ENCODE measurements around the gene IFT122. TPM values are rescaled to one million over a fixed set of nuclear protein-coding genes. Genes with fewer than 3 reads are reported as not detected.

IFT122 gene
- total and polyA plus RNA-seq, 5 donors from 2014 or later: 2.5 to 19.3 (median 4.6) TPM

- no peak overlapping the region for H3K27ac ChIP-seq (ENCODE audit: insufficient read depth, low read length, poor library complexity, severe bottlenecking)
Measured at GRCh38 chr3:129525341-129525968, 85.4 kb downstream of the IFT122 start.

GRCh38 chr3:129526121-129526900 is 86.3 kb downstream of the IFT122 start:
- Mint-ChIP-seq H3K27ac (peak overlapping the region in 1 of 3 donors; percentile 42), H3K4me1 (no peaks in the 10 kb centered on the region), H3K9me3 (no peaks in the 10 kb centered on the region), H3K36me3 (no peaks in the 10 kb centered on the region), H3K27me3 (no peaks in the 10 kb centered on the region), H3K4me3 (peak overlapping the region in 1 of 4 donors; percentile 48)
- no peaks in the 10 kb centered on the region for H3K27me3 ChIP-seq (ENCODE audit: control insufficient read depth, insufficient read depth, low read length)
- H3K4me1 ChIP-seq (ENCODE audit: control insufficient read depth, insufficient read depth, low read length, poor library complexity, severe bottlenecking): no peaks in the 10 kb centered on the region
- H3K9me3 ChIP-seq (ENCODE audit: control insufficient read depth in 2 of 2, low read length in 2 of 2): no peaks in the 10 kb centered on the region
- H3K4me3 ChIP-seq (ENCODE audit: low read depth, low read length): no peak overlapping the region
- ATAC-seq (ENCODE audit: low read depth in 2 of 2): peak; percentile 49 to 60
- no peaks in the 10 kb centered on the region for H3K36me3 ChIP-seq (ENCODE audit: control insufficient read depth, insufficient read depth, low read length)
- H3K27ac ChIP-seq (ENCODE audit: insufficient read depth, low read length, poor library complexity, severe bottlenecking): no peak overlapping the region
- no peak for DNase-seq

More at GRCh38 chr3:129525341-129525968, 85.4 kb downstream of the IFT122 start:
- H3K9me3 Mint-ChIP-seq: no peaks in the 10 kb centered on the region
- H3K36me3 Mint-ChIP-seq: no peaks in the 10 kb centered on the region
- no peaks in the 10 kb centered on the region for H3K27me3 ChIP-seq (ENCODE audit: control insufficient read depth, insufficient read depth, low read length)
- DNase-seq (no peak), ATAC-seq (ENCODE audit: low read depth in 2 of 2) (peak in 1 of 2 donors; percentile 43)
- peak overlapping the region in 1 of 3 donors; percentile 42 for H3K27ac Mint-ChIP-seq
- no peaks in the 10 kb centered on the region for H3K9me3 ChIP-seq (ENCODE audit: control insufficient read depth in 2 of 2, low read length in 2 of 2)
- no peak overlapping the region for H3K4me3 Mint-ChIP-seq
- H3K4me1 ChIP-seq (ENCODE audit: control insufficient read depth, insufficient read depth, low read length, poor library complexity, severe bottlenecking): no peaks in the 10 kb centered on the region
- no peaks in the 10 kb centered on the region for H3K4me1 Mint-ChIP-seq
- H3K4me3 ChIP-seq (ENCODE audit: low read depth, low read length): no peak overlapping the region
- H3K36me3 ChIP-seq (ENCODE audit: control insufficient read depth, insufficient read depth, low read length): no peaks in the 10 kb centered on the region
- no peaks in the 10 kb centered on the region for H3K27me3 Mint-ChIP-seq

DNA sequence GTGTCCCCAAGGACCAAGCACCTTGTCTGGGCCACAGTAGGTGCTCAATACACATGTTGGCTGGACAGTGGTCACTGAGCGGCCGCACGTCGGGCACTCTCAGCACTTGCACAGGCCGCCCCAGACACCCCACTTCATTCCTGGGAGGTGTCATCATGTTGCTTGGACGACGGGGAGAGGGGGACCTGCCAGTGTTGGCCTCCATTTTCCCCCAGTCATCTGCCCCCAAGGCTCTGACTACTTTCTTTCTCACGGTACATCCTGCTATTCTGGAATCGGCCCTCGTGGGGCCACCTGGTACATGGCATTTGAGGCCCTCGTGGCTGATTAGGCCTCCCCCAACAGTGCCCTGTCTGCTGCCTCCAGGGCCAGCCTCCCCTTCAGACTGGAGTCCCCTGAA is 87.2 kb downstream of the IFT122 start:
- Mint-ChIP-seq H3K27ac (peak overlapping the region in 1 of 3 donors; percentile 69), H3K27me3 (no peaks in the 10 kb centered on the region)

DNA sequence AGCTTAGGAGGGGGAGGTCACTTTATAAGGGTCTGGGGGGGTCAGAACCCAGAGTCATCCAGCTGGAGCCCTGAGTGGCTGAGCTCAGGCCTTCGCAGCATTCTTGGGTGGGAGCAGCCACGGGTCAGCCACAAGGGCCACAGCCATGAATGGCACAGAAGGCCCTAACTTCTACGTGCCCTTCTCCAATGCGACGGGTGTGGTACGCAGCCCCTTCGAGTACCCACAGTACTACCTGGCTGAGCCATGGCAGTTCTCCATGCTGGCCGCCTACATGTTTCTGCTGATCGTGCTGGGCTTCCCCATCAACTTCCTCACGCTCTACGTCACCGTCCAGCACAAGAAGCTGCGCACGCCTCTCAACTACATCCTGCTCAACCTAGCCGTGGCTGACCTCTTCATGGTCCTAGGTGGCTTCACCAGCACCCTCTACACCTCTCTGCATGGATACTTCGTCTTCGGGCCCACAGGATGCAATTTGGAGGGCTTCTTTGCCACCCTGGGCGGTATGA is 88.6 kb downstream of the IFT122 start, which contains the start of gene RHO:
Gene RHO, plus strand, starts transcription at position 51 of the 512 bp plus-strand sequence. Its CDS starts 95 bp downstream, at position 146.
- Histone ChIP-seq H3K4me3 (ENCODE audit: low read depth, low read length) (no peak within 1 kb of the TSS), H3K27me3 (ENCODE audit: control insufficient read depth, insufficient read depth, low read length) (no peaks in the 10 kb centered on the region), H3K9me3 (ENCODE audit: control insufficient read depth in 2 of 2, low read length in 2 of 2) (no peaks in the 10 kb centered on the region), H3K4me1 (ENCODE audit: control insufficient read depth, insufficient read depth, low read length, poor library complexity, severe bottlenecking) (no peaks in the 10 kb centered on the region), H3K36me3 (ENCODE audit: control insufficient read depth, insufficient read depth, low read length) (no peaks in the 10 kb centered on the region), H3K27ac (ENCODE audit: insufficient read depth, low read length, poor library complexity, severe bottlenecking) (no peak within 1 kb of the TSS)
- Mint-ChIP-seq H3K27me3 (no peaks in the 10 kb centered on the region), H3K4me3 (no peak within 1 kb of the TSS), H3K36me3 (no peaks in the 10 kb centered on the region), H3K9me3 (no peaks in the 10 kb centered on the region), H3K4me1 (no peaks in the 10 kb centered on the region), H3K27ac (peak within 1 kb of the TSS in 2 of 3 donors; percentile 59 to 69)
- no peak for ATAC-seq (ENCODE audit: low read depth in 2 of 2)
- DNase-seq: no peak

More for the DNA sequence above, 87.2 kb downstream of the IFT122 start:
- no peak for ATAC-seq (ENCODE audit: low read depth in 2 of 2)
- Histone ChIP-seq H3K27ac (ENCODE audit: insufficient read depth, low read length, poor library complexity, severe bottlenecking) (no peak overlapping the region), H3K4me1 (ENCODE audit: control insufficient read depth, insufficient read depth, low read length, poor library complexity, severe bottlenecking) (no peaks in the 10 kb centered on the region), H3K27me3 (ENCODE audit: control insufficient read depth, insufficient read depth, low read length) (no peaks in the 10 kb centered on the region), H3K4me3 (ENCODE audit: low read depth, low read length) (no peak overlapping the region), H3K9me3 (ENCODE audit: control insufficient read depth in 2 of 2, low read length in 2 of 2) (no peaks in the 10 kb centered on the region), H3K36me3 (ENCODE audit: control insufficient read depth, insufficient read depth, low read length) (no peaks in the 10 kb centered on the region)
- no peaks in the 10 kb centered on the region for H3K36me3 Mint-ChIP-seq
- no peak overlapping the region for H3K4me3 Mint-ChIP-seq
- no peak for DNase-seq
- no peaks in the 10 kb centered on the region for H3K4me1 Mint-ChIP-seq
- H3K9me3 Mint-ChIP-seq: no peaks in the 10 kb centered on the region

- H3K9me3 Mint-ChIP-seq: peaks cover 0 to 4% (median 0%) of the 10 kb centered on the region in 7 donors
- ATAC-seq (ENCODE audit: low read depth in 2 of 2): no peak
- H3K36me3 Mint-ChIP-seq: no peaks in the 10 kb centered on the region
- H3K27me3 ChIP-seq (ENCODE audit: control insufficient read depth, insufficient read depth, low read length): no peaks in the 10 kb centered on the region
- no peaks in the 10 kb centered on the region for H3K27me3 Mint-ChIP-seq
- no peak overlapping the region for H3K27ac ChIP-seq (ENCODE audit: insufficient read depth, low read length, poor library complexity, severe bottlenecking)
- no peaks in the 10 kb centered on the region for H3K36me3 ChIP-seq (ENCODE audit: control insufficient read depth, insufficient read depth, low read length)
- no peaks in the 10 kb centered on the region for H3K4me1 ChIP-seq (ENCODE audit: control insufficient read depth, insufficient read depth, low read length, poor library complexity, severe bottlenecking)
- DNase-seq: no peak
- H3K4me3 ChIP-seq (ENCODE audit: low read depth, low read length): no peak overlapping the region
- H3K27ac Mint-ChIP-seq: peak overlapping the region in 1 of 3 donors; percentile 67
- no peaks in the 10 kb centered on the region for H3K4me1 Mint-ChIP-seq
- no peak overlapping the region for H3K4me3 Mint-ChIP-seq
- no peaks in the 10 kb centered on the region for H3K9me3 ChIP-seq (ENCODE audit: control insufficient read depth in 2 of 2, low read length in 2 of 2)
Measured at GRCh38 chr3:129529436-129530210, 89.6 kb downstream of the IFT122 start.

- DNase-seq: no peak
- H3K9me3 Mint-ChIP-seq: peaks cover 0 to 4% (median 0%) of the 10 kb centered on the region in 7 donors
- no peaks in the 10 kb centered on the region for H3K36me3 ChIP-seq (ENCODE audit: control insufficient read depth, insufficient read depth, low read length)
- no peak overlapping the region for H3K27ac ChIP-seq (ENCODE audit: insufficient read depth, low read length, poor library complexity, severe bottlenecking)
- no peak for ATAC-seq (ENCODE audit: low read depth in 2 of 2)
- H3K27me3 ChIP-seq (ENCODE audit: control insufficient read depth, insufficient read depth, low read length): no peaks in the 10 kb centered on the region
- no peaks in the 10 kb centered on the region for H3K4me1 Mint-ChIP-seq
- no peaks in the 10 kb centered on the region for H3K4me1 ChIP-seq (ENCODE audit: control insufficient read depth, insufficient read depth, low read length, poor library complexity, severe bottlenecking)
- no peaks in the 10 kb centered on the region for H3K27me3 Mint-ChIP-seq
- no peaks in the 10 kb centered on the region for H3K9me3 ChIP-seq (ENCODE audit: control insufficient read depth in 2 of 2, low read length in 2 of 2)
- H3K36me3 Mint-ChIP-seq: no peaks in the 10 kb centered on the region
- no peak overlapping the region for H3K27ac Mint-ChIP-seq
- H3K4me3 ChIP-seq (ENCODE audit: low read depth, low read length): no peak overlapping the region
- H3K4me3 Mint-ChIP-seq: no peak overlapping the region
Measured at GRCh38 chr3:129530251-129530791, 90.3 kb downstream of the IFT122 start.

- ATAC-seq (ENCODE audit: low read depth in 2 of 2) (no peak), DNase-seq (no peak)
- no peaks in the 10 kb centered on the region for H3K4me1 ChIP-seq (ENCODE audit: control insufficient read depth, insufficient read depth, low read length, poor library complexity, severe bottlenecking)
- no peak overlapping the region for H3K27ac ChIP-seq (ENCODE audit: insufficient read depth, low read length, poor library complexity, severe bottlenecking)
- no peak overlapping the region for H3K4me3 ChIP-seq (ENCODE audit: low read depth, low read length)
- Mint-ChIP-seq H3K27ac (no peak overlapping the region), H3K4me3 (no peak overlapping the region), H3K9me3 (peaks cover 0 to 4% (median 0%) of the 10 kb centered on the region in 7 donors), H3K27me3 (no peaks in the 10 kb centered on the region), H3K4me1 (no peaks in the 10 kb centered on the region), H3K36me3 (no peaks in the 10 kb centered on the region)
- no peaks in the 10 kb centered on the region for H3K9me3 ChIP-seq (ENCODE audit: control insufficient read depth in 2 of 2, low read length in 2 of 2)
- no peaks in the 10 kb centered on the region for H3K27me3 ChIP-seq (ENCODE audit: control insufficient read depth, insufficient read depth, low read length)
- H3K36me3 ChIP-seq (ENCODE audit: control insufficient read depth, insufficient read depth, low read length): no peaks in the 10 kb centered on the region
Measured at GRCh38 chr3:129530821-129531220, 90.8 kb downstream of the IFT122 start.
